ENCODE results near the gene LHX8. TPM values are rescaled to one million over a fixed set of nuclear protein-coding genes. Genes with fewer than 3 reads are reported as not detected.

LHX8 gene
- polyA plus RNA-seq, 1 of the 3 experiments (the other 2 are of a cell fraction): 0.30 TPM

DNA sequence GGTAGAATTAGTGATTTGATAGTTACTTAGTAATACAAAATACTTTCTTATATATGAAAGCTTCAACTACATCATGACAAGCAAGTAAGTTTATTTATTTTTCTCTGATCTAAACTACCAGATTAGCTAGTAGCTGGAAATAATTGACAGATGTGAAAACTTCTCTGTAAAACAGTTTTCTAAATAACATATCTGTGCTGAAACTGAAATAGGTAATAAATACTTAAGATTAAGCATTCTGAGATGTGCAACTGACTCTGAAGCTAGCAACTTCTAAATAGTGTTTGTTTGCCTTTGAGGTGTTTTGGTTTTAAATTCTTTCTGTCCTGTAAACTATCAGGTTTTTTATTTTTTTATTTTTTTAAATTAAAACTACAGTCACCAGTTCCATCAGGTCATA, 18.5 kb upstream of the LHX8 start:
- POLR2A ChIA-PET: no interaction called here
- H3F3A ChIP-seq (replicated peaks; ENCODE audit: insufficient read depth): no peaks in the 10 kb centered on the region
- no peak overlapping the region for H2AFZ ChIP-seq (ENCODE audit: low read depth)
- no peaks in the 10 kb centered on the region for H3K9me3 ChIP-seq
- CTCF ChIA-PET: interaction anchor here (0.9 kb wide), 1 partner anchor 15 kb away, joined by 3 read pairs; no protein-coding TSS in a partner anchor
- no peaks in the 10 kb centered on the region for H3K4me1 ChIP-seq (ENCODE audit: control insufficient read depth in 1 of 2, insufficient read depth in 2 of 2, low read depth in 1 of 2, low read length in 1 of 2)
- no peaks in the 10 kb centered on the region for H4K20me1 ChIP-seq (ENCODE audit: insufficient read depth)
- no peaks in the 10 kb centered on the region for H3K36me3 ChIP-seq (replicated peaks in 1 of 2; ENCODE audit: control insufficient read depth in 1 of 2, insufficient read depth in 2 of 2, low read length in 1 of 2)
- no peak overlapping the region for H3K4me3 ChIP-seq (ENCODE audit: low read depth in 2 of 2, low read length in 1 of 2)
- H3K9ac ChIP-seq: no peak overlapping the region
- no peaks in the 10 kb centered on the region for H3K79me2 ChIP-seq (ENCODE audit: insufficient read depth)
- DNase-seq: no peak
- TF ChIP-seq JUND (IDR thresholded peaks at IDR 0.05): no peak
- TF ChIP-seq FOSL2 (IDR thresholded peaks at IDR 0.05; ENCODE audit: borderline replicate concordance, low read depth): no peak
- no peak for TF ChIP-seq RAD21 (IDR thresholded peaks at IDR 0.05; ENCODE audit: low read length)
- TF ChIP-seq, protein P1, sequence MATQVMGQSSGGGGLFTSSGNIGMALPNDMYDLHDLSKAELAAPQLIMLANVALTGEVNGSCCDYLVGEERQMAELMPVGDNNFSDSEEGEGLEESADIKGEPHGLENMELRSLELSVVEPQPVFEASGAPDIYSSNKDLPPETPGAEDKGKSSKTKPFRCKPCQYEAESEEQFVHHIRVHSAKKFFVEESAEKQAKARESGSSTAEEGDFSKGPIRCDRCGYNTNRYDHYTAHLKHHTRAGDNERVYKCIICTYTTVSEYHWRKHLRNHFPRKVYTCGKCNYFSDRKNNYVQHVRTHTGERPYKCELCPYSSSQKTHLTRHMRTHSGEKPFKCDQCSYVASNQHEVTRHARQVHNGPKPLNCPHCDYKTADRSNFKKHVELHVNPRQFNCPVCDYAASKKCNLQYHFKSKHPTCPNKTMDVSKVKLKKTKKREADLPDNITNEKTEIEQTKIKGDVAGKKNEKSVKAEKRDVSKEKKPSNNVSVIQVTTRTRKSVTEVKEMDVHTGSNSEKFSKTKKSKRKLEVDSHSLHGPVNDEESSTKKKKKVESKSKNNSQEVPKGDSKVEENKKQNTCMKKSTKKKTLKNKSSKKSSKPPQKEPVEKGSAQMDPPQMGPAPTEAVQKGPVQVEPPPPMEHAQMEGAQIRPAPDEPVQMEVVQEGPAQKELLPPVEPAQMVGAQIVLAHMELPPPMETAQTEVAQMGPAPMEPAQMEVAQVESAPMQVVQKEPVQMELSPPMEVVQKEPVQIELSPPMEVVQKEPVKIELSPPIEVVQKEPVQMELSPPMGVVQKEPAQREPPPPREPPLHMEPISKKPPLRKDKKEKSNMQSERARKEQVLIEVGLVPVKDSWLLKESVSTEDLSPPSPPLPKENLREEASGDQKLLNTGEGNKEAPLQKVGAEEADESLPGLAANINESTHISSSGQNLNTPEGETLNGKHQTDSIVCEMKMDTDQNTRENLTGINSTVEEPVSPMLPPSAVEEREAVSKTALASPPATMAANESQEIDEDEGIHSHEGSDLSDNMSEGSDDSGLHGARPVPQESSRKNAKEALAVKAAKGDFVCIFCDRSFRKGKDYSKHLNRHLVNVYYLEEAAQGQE (IDR thresholded peaks at IDR 0.05; ENCODE audit: low read depth, low read length): no peak
- no peak for TF ChIP-seq NRF1 (IDR thresholded peaks at IDR 0.05; ENCODE audit: low read depth, low read length)
- TF ChIP-seq TAF1 (IDR thresholded peaks at IDR 0.05; ENCODE audit: borderline replicate concordance, low read depth, low read length): no peak
- no peak for TF ChIP-seq MEF2A (IDR thresholded peaks at IDR 0.05; ENCODE audit: borderline replicate concordance, low read depth)
- no peak for TF ChIP-seq FOXM1 (IDR thresholded peaks at IDR 0.05; ENCODE audit: low read depth)
- TF ChIP-seq, protein P2, sequence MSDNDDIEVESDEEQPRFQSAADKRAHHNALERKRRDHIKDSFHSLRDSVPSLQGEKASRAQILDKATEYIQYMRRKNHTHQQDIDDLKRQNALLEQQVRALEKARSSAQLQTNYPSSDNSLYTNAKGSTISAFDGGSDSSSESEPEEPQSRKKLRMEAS (IDR thresholded peaks at IDR 0.05; ENCODE audit: low read depth): no peak
- TF ChIP-seq, protein P3, sequence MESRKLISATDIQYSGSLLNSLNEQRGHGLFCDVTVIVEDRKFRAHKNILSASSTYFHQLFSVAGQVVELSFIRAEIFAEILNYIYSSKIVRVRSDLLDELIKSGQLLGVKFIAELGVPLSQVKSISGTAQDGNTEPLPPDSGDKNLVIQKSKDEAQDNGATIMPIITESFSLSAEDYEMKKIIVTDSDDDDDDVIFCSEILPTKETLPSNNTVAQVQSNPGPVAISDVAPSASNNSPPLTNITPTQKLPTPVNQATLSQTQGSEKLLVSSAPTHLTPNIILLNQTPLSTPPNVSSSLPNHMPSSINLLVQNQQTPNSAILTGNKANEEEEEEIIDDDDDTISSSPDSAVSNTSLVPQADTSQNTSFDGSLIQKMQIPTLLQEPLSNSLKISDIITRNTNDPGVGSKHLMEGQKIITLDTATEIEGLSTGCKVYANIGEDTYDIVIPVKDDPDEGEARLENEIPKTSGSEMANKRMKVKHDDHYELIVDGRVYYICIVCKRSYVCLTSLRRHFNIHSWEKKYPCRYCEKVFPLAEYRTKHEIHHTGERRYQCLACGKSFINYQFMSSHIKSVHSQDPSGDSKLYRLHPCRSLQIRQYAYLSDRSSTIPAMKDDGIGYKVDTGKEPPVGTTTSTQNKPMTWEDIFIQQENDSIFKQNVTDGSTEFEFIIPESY (IDR thresholded peaks at IDR 0.05; ENCODE audit: borderline replicate concordance, low read depth): no peak
- TF ChIP-seq CHD2 (IDR thresholded peaks at IDR 0.05; ENCODE audit: low read length, partially characterized antibody): no peak
- no peak for TF ChIP-seq MXI1 (IDR thresholded peaks at IDR 0.05; ENCODE audit: low read depth, low read length)
- H3K4me2 ChIP-seq: no peak overlapping the region
- no peak overlapping the region for H3K27ac ChIP-seq (ENCODE audit: low read depth in 2 of 2, low read length in 1 of 2)
- H3K9me2 ChIP-seq: no peaks in the 10 kb centered on the region
- no peaks in the 10 kb centered on the region for H3K27me3 ChIP-seq (ENCODE audit: insufficient read depth)

DNA sequence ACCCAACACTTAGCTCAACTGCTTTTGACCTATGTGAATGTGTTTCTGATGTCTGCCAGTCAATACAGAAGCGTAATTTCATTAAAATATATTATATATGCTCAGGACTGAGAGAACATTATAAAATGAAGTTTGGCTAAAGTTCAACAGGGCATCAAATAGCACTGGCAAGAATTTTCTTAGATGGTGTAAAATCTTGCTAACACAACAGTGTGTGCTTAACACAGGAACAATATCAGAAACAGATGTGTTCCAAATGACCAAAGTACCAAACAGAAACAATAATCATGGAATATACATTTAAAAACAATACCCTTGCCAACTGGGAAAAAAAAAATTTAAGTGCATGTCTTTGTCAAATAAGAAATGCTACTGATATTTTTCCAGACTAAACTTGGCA, 10.4 kb upstream of the LHX8 start:
- no peak overlapping the region for H3K9ac ChIP-seq
- H2AFZ ChIP-seq (ENCODE audit: low read depth): no peak overlapping the region
- WGBS (ENCODE audit: low lambda C conversion rate): 35% methylated on average over 1 of the region's 1 CpG
- no peak overlapping the region for H3K27ac ChIP-seq (ENCODE audit: low read depth in 2 of 2, low read length in 1 of 2)
- no peaks in the 10 kb centered on the region for H3K4me1 ChIP-seq (ENCODE audit: control insufficient read depth in 1 of 2, insufficient read depth in 2 of 2, low read depth in 1 of 2, low read length in 1 of 2)
- no peaks in the 10 kb centered on the region for H3K9me3 ChIP-seq
- H4K20me1 ChIP-seq (ENCODE audit: insufficient read depth): no peaks in the 10 kb centered on the region
- H3F3A ChIP-seq (replicated peaks; ENCODE audit: insufficient read depth): no peaks in the 10 kb centered on the region
- no peaks in the 10 kb centered on the region; the same call in 1 of the 2 replicates for H3K9me2 ChIP-seq
- TF ChIP-seq RCOR1 (IDR thresholded peaks at IDR 0.05; ENCODE audit: low read length): no peak
- TF ChIP-seq, protein P3 (IDR thresholded peaks at IDR 0.05; ENCODE audit: borderline replicate concordance, low read depth): no peak
- TF ChIP-seq NFIC (IDR thresholded peaks at IDR 0.05; ENCODE audit: borderline replicate concordance): no peak
- TF ChIP-seq JUND (IDR thresholded peaks at IDR 0.05): no peak
- TF ChIP-seq NRF1 (IDR thresholded peaks at IDR 0.05; ENCODE audit: low read depth, low read length): no peak
- TF ChIP-seq RAD21 (IDR thresholded peaks at IDR 0.05; ENCODE audit: low read length): no peak
- no peak for TF ChIP-seq FOXJ3 (CRISPR knock-in tag; IDR thresholded peaks at IDR 0.05)
- TF ChIP-seq, protein P4, sequence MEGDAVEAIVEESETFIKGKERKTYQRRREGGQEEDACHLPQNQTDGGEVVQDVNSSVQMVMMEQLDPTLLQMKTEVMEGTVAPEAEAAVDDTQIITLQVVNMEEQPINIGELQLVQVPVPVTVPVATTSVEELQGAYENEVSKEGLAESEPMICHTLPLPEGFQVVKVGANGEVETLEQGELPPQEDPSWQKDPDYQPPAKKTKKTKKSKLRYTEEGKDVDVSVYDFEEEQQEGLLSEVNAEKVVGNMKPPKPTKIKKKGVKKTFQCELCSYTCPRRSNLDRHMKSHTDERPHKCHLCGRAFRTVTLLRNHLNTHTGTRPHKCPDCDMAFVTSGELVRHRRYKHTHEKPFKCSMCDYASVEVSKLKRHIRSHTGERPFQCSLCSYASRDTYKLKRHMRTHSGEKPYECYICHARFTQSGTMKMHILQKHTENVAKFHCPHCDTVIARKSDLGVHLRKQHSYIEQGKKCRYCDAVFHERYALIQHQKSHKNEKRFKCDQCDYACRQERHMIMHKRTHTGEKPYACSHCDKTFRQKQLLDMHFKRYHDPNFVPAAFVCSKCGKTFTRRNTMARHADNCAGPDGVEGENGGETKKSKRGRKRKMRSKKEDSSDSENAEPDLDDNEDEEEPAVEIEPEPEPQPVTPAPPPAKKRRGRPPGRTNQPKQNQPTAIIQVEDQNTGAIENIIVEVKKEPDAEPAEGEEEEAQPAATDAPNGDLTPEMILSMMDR (IDR thresholded peaks at IDR 0.05): no peak
- no peak for DNase-seq
- ChIA-PET POLR2A (no interaction called here), CTCF (no interaction called here)
- H3K79me2 ChIP-seq (ENCODE audit: insufficient read depth): no peaks in the 10 kb centered on the region
- no peaks in the 10 kb centered on the region for H3K36me3 ChIP-seq (replicated peaks in 1 of 2; ENCODE audit: control insufficient read depth in 1 of 2, insufficient read depth in 2 of 2, low read length in 1 of 2)
- no peak overlapping the region for H3K4me3 ChIP-seq (ENCODE audit: low read depth in 2 of 2, low read length in 1 of 2)
- H3K27me3 ChIP-seq (ENCODE audit: insufficient read depth): peaks cover 19% of the 10 kb centered on the region; the same call in 1 of the 2 replicates
- no peak overlapping the region for H3K4me2 ChIP-seq
